ENCODE results near the gene STK31.

- no peak for TF ChIP-seq CTCF (conservative IDR thresholded peaks at IDR 0.05)
- no peak for TF ChIP-seq ZFX (IDR thresholded peaks at IDR 0.05)
Measured at GRCh38 chr7:23802720-23803397, 92.8 kb downstream of the STK31 start.

Measured in C4-2B (cell line).